ENCODE measurements around the gene SF3A1.

DNA sequence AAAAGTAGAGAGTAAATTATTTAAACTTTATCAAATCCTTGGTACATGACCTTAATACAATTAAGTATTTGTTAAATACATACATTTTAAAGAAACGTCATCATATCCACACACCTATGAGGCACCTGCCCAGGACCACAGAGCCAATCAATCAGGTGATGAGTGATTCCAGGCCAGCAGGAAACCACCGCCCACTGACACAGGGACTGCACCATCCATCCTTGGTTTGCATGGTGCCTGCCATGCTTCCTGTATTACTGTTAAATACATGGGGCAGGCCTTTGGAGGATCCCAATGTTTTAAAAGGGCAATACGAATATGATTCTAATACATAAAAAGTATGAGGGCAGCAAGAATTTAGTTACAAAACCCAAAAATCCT, 23.0 kb downstream of the SF3A1 start:
- TF ChIP-seq EZH2 (IDR thresholded peaks at IDR 0.05; ENCODE audit: borderline replicate concordance, low read length) = no peak
- TF ChIP-seq, protein P1, sequence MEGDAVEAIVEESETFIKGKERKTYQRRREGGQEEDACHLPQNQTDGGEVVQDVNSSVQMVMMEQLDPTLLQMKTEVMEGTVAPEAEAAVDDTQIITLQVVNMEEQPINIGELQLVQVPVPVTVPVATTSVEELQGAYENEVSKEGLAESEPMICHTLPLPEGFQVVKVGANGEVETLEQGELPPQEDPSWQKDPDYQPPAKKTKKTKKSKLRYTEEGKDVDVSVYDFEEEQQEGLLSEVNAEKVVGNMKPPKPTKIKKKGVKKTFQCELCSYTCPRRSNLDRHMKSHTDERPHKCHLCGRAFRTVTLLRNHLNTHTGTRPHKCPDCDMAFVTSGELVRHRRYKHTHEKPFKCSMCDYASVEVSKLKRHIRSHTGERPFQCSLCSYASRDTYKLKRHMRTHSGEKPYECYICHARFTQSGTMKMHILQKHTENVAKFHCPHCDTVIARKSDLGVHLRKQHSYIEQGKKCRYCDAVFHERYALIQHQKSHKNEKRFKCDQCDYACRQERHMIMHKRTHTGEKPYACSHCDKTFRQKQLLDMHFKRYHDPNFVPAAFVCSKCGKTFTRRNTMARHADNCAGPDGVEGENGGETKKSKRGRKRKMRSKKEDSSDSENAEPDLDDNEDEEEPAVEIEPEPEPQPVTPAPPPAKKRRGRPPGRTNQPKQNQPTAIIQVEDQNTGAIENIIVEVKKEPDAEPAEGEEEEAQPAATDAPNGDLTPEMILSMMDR (conservative IDR thresholded peaks at IDR 0.05 in 1 of 2, IDR thresholded peaks at IDR 0.05 in 1 of 2; ENCODE audit: extremely low read depth in 1 of 2, insufficient read depth in 1 of 2, low read depth in 1 of 2, low read length in 2 of 2) = no peak

Data from mammary epithelial cell (primary cell).